B cell (primary cell): ENCODE data around the gene C6orf132. TPM values are rescaled to one million over a fixed set of nuclear protein-coding genes. Genes with fewer than 3 reads are reported as not detected.

Experiments used
- ATAC-seq: fragments of 200-7000 bp; cut with Tn5 transposase; one replicate; pipeline ENCODE4 v1.10.0; 2021; ENCODE audit warnings: low read depth, mild to moderate bottlenecking, moderate number of reproducible peaks, moderate library complexity
- CTCF ChIA-PET: fragments of 350-600 bp; sonication (Branson Sonifier 250); formaldehyde crosslinking; loops from one replicate; lab custom pipeline; 2021; ENCODE audit warnings: antibody characterized with exemption, inconsistent platforms; lab: Charles Lee
- POLR2A ChIA-PET: fragments of 350-600 bp; sonication (Branson Sonifier 250); formaldehyde crosslinking; loops from one replicate; lab custom pipeline; 2021; ENCODE audit warnings: antibody characterized with exemption; lab: Charles Lee
- DNase-seq: peaks from one replicate; pipeline ENCODE4 v3.0.0; 2013
- H2AFZ ChIP-seq: 2 replicates; pipeline ENCODE4 v1.6.1; 2012; ENCODE audit warnings: mild to moderate bottlenecking, low read depth, low read length; ENCODE audit not compliant: insufficient read depth, poor library complexity, severe bottlenecking
- H3K27ac ChIP-seq, 2 donors: 1 replicate in 1 of 2; 2 replicates in 1 of 2; pipeline ENCODE4 v1.5.1; 2012 to 2013; ENCODE audit warnings: low read length in 2 of 2, mild to moderate bottlenecking in 2 of 2, moderate library complexity in 1 of 2
- H3K27me3 ChIP-seq, 4 experiments: fragments of 200-600 bp in 1 of 4; sonication (generic) in 1 of 4; replicated peaks in 1 of 4; 1 replicate in 2 of 4; 2 replicates in 2 of 4; pipeline versions ENCODE4 v1.6.1 to v1.7.0; 2013 to 2016; ENCODE audit warnings: low read length in 3 of 4, mild to moderate bottlenecking in 2 of 4, mixed read lengths in 1 of 4, moderate library complexity in 1 of 4; ENCODE audit not compliant: insufficient read depth in 4 of 4, control insufficient read depth in 3 of 4; ENCODE audit errors: control extremely low read depth in 1 of 4
- H3K36me3 ChIP-seq, 2 experiments: replicated peaks in 1 of 2; 1 replicate in 1 of 2; 2 replicates in 1 of 2; pipeline versions ENCODE4 v1.6.1 to v1.7.1; 2013; ENCODE audit warnings: low read length in 1 of 2; ENCODE audit not compliant: insufficient read depth in 2 of 2, control insufficient read depth in 1 of 2; ENCODE audit errors: control extremely low read depth in 1 of 2, extremely low read depth in 1 of 2
- H3K4me1 ChIP-seq, 2 donors: fragments of 200-600 bp in 1 of 2; sonication (generic) in 1 of 2; 1 replicate in 1 of 2; 2 replicates in 1 of 2; pipeline versions ENCODE4 v1.5.1 to v1.6.1; 2013 to 2017; ENCODE audit warnings: low read length in 2 of 2; ENCODE audit not compliant: control insufficient read depth in 2 of 2, insufficient read depth in 2 of 2
- H3K4me2 ChIP-seq: replicated peaks from 2 replicates; pipeline ENCODE3; 2012; ENCODE audit warnings: mild to moderate bottlenecking, low read depth, low read length; ENCODE audit not compliant: poor library complexity, severe bottlenecking
- H3K4me3 ChIP-seq, 5 experiments: fragments of 200-600 bp in 1 of 5; sonication (generic) in 1 of 5; 1 replicate in 3 of 5; 2 replicates in 2 of 5; pipeline versions ENCODE4 v1.5.1 to v1.7.0; 2011 to 2016; ENCODE audit warnings: low read length in 4 of 5, mild to moderate bottlenecking in 4 of 5, low read depth in 2 of 5, control low read depth in 1 of 5, moderate library complexity in 1 of 5; ENCODE audit not compliant: insufficient read depth in 1 of 5; ENCODE audit errors: control extremely low read depth in 1 of 5, extremely low read depth in 1 of 5
- H3K79me2 ChIP-seq: fragments of 200-600 bp; sonication (generic); one replicate; pipeline ENCODE4 v1.6.0; 2016; ENCODE audit warnings: low read length; ENCODE audit not compliant: control insufficient read depth, insufficient read depth
- H3K9ac ChIP-seq: fragments of 200-600 bp; sonication (generic); 2 replicates; pipeline ENCODE4 v1.6.1; 2017; ENCODE audit warnings: mild to moderate bottlenecking, low read length, moderate library complexity
- H3K9me3 ChIP-seq, 3 donors: one replicate each; pipeline versions ENCODE4 v1.6.1 to v1.7.1; 2013; ENCODE audit warnings: low read length in 2 of 3; ENCODE audit not compliant: control insufficient read depth in 2 of 3, insufficient read depth in 1 of 3; ENCODE audit errors: control extremely low read depth in 1 of 3
- H4K20me1 ChIP-seq: 2 replicates; pipeline ENCODE4 v1.6.0; 2012; ENCODE audit warnings: mild to moderate bottlenecking, low read length; ENCODE audit not compliant: insufficient read depth, control insufficient read depth, poor library complexity, severe bottlenecking
- H3K27ac Mint-ChIP-seq: one replicate; pipeline ENCODE4 v1.8.0; 2021; ENCODE audit warnings: mixed read lengths
- H3K27me3 Mint-ChIP-seq: one replicate; pipeline ENCODE4 v1.8.0; 2021; ENCODE audit warnings: mixed read lengths
- H3K4me1 Mint-ChIP-seq: one replicate; pipeline ENCODE4 v1.8.0; 2021; ENCODE audit warnings: mixed read lengths
- H3K4me3 Mint-ChIP-seq: one replicate; pipeline ENCODE4 v1.8.0; 2021; ENCODE audit warnings: mixed read lengths
- H3K9me3 Mint-ChIP-seq: one replicate; pipeline ENCODE4 v1.8.0; 2022; ENCODE audit warnings: mixed read lengths; ENCODE audit not compliant: insufficient read depth
- CTCF ChIP-seq: fragments of 200-600 bp; IDR thresholded peaks from one replicate; pipeline ENCODE4 v1.8.0; 2022; ENCODE audit warnings: antibody characterized with exemption, mild to moderate bottlenecking
- EZH2 ChIP-seq: IDR thresholded peaks from 2 replicates; pipeline ENCODE4 v1.6.1; 2012; ENCODE audit warnings: borderline replicate concordance, low read depth, mild to moderate bottlenecking, moderate library complexity, low read length; ENCODE audit not compliant: insufficient read depth, poor library complexity, severe bottlenecking
- WGBS: methylation state at CpG from one replicate; pipeline ENCODE4 v1.1.5; 2013; ENCODE audit warnings: missing lambda C conversion rate; ENCODE audit not compliant: insufficient coverage; 5-methylcytosine and 5-hydroxymethylcytosine counted together
- intact Hi-C: fragments of 100-400 bp; cut with micrococcal nuclease; formaldehyde crosslinking; loops from one replicate; pipeline ENCODE4 v1.10.0; 2022
- polyA plus RNA-seq: library from polyadenylated mRNA; depleted of rRNA; stranded (reverse); fragments of >200 nt; gene quantifications from 2 replicates; pipeline ENCODE4 v1.2.3, GENCODE V29; 2012
- total RNA-seq, 2 donors: library from RNA; stranded (reverse); fragments of 120-200 nt in 1 of 2; gene quantifications; 1 replicate in 1 of 2; 2 replicates in 1 of 2; pipeline versions ENCODE4 v1.2.3 to v1.2.4, GENCODE V29; 2013 to 2022

Gene C6orf132
- total and polyA plus RNA-seq, 2 donors (not counting 1 experiment from before 2014, with no cell fraction given): 0.05 TPM; not detected in 1

GRCh38 chr6:42158011-42158410 lies 15.6 kb upstream of the C6orf132 start:
- ChIA-PET CTCF (no interaction called here), POLR2A (no interaction called here)
- H3K4me1 ChIP-seq: no peaks in the 10 kb centered on the region
- ATAC-seq (no peak), DNase-seq (no peak)
- no peak overlapping the region for H3K4me3 ChIP-seq
- Mint-ChIP-seq H3K27me3 (peaks cover 16% of the 10 kb centered on the region), H3K4me1 (no peaks in the 10 kb centered on the region), H3K9me3 (no peaks in the 10 kb centered on the region), H3K4me3 (no peak overlapping the region), H3K27ac (no peak overlapping the region)
- intact Hi-C loops: no loop called here
- H2AFZ ChIP-seq: no peak overlapping the region
- H3K79me2 ChIP-seq: no peaks in the 10 kb centered on the region
- no peak overlapping the region for H3K4me2 ChIP-seq
- 83% methylated on average over 2 of the region's 2 CpGs for WGBS
- H3K27ac ChIP-seq: no peak overlapping the region
- H3K9me3 ChIP-seq: no peaks in the 10 kb centered on the region
- H3K27me3 ChIP-seq: peaks cover 0 to 6% (median 0%) of the 10 kb centered on the region in 4 experiments
- TF ChIP-seq CTCF (no peak), EZH2 (no peak)
- H4K20me1 ChIP-seq: no peaks in the 10 kb centered on the region
- no peak overlapping the region for H3K9ac ChIP-seq
- no peaks in the 10 kb centered on the region for H3K36me3 ChIP-seq

GRCh38 chr6:42156638-42157037 lies 14.2 kb upstream of the C6orf132 start:
- Histone ChIP-seq H4K20me1 (no peaks in the 10 kb centered on the region), H3K79me2 (no peaks in the 10 kb centered on the region), H2AFZ (no peak overlapping the region), H3K4me1 (no peaks in the 10 kb centered on the region), H3K27ac (no peak overlapping the region), H3K4me2 (no peak overlapping the region), H3K9me3 (no peaks in the 10 kb centered on the region), H3K36me3 (no peaks in the 10 kb centered on the region), H3K27me3 (peaks cover 0 to 6% (median 0%) of the 10 kb centered on the region in 4 experiments), H3K9ac (no peak overlapping the region), H3K4me3 (no peak overlapping the region)
- ChIA-PET CTCF (interaction anchor here (0.6 to 0.7 kb wide), 2 partner anchors 24 to 76 kb away, joined by 3 to 7 read pairs; no protein-coding TSS in a partner anchor), POLR2A (no interaction called here)
- H3K27me3 Mint-ChIP-seq: peaks cover 14% of the 10 kb centered on the region
- no peak for TF ChIP-seq EZH2
- TF ChIP-seq CTCF: no peak
- no peaks in the 10 kb centered on the region for H3K9me3 Mint-ChIP-seq
- H3K27ac Mint-ChIP-seq: no peak overlapping the region
- WGBS: 68% methylated on average over 2 of the region's 3 CpGs
- no peak overlapping the region for H3K4me3 Mint-ChIP-seq
- H3K4me1 Mint-ChIP-seq: no peaks in the 10 kb centered on the region
- DNase-seq (no peak), ATAC-seq (no peak)
- intact Hi-C loops: no loop called here
